GM12878 (cell line): ENCODE measurements around the gene SSNA1.

Experiments used
- HDAC2 ChIP-seq: fragments of 200-600 bp; sonication (generic); IDR thresholded peaks from 2 replicates; pipeline ENCODE4 v1.6.1; 2017
- NFYA ChIP-seq: IDR thresholded peaks from 2 replicates; pipeline ENCODE4 v1.6.1; 2011; ENCODE audit warnings: low read depth, mild to moderate bottlenecking, low read length, improper control_type of control experiment, borderline replicate concordance
- POLR2A ChIP-seq: IDR thresholded peaks from 2 replicates; pipeline ENCODE4 v1.6.1; 2011; ENCODE audit warnings: low read depth, mild to moderate bottlenecking, low read length
- RBBP5 ChIP-seq: fragments of 200-600 bp; sonication (generic); conservative IDR thresholded peaks from 2 replicates; pipeline ENCODE4 v1.6.1; 2016
- TF ChIP-seq, protein P1 (sequence below): fragments of 450-650 bp; IDR thresholded peaks from 2 replicates; pipeline ENCODE4 v1.6.1; 2018; ENCODE audit warnings: borderline replicate concordance, mild to moderate bottlenecking; ENCODE audit not compliant: partially characterized antibody
- TF ChIP-seq, protein P2 (sequence below), 3 experiments: IDR thresholded peaks in 2 of 3; conservative IDR thresholded peaks in 1 of 3; 2 replicates each; pipeline ENCODE4 v1.5.1; 2011; ENCODE audit warnings: low read depth in 3 of 3, low read length in 3 of 3, mild to moderate bottlenecking in 3 of 3, control low read depth in 2 of 3, moderate library complexity in 2 of 3, inconsistent platforms in 1 of 3, mixed read lengths in 1 of 3; ENCODE audit not compliant: control insufficient read depth in 2 of 3, insufficient read depth in 1 of 3; ENCODE audit errors: extremely low read depth in 1 of 3

DNA sequence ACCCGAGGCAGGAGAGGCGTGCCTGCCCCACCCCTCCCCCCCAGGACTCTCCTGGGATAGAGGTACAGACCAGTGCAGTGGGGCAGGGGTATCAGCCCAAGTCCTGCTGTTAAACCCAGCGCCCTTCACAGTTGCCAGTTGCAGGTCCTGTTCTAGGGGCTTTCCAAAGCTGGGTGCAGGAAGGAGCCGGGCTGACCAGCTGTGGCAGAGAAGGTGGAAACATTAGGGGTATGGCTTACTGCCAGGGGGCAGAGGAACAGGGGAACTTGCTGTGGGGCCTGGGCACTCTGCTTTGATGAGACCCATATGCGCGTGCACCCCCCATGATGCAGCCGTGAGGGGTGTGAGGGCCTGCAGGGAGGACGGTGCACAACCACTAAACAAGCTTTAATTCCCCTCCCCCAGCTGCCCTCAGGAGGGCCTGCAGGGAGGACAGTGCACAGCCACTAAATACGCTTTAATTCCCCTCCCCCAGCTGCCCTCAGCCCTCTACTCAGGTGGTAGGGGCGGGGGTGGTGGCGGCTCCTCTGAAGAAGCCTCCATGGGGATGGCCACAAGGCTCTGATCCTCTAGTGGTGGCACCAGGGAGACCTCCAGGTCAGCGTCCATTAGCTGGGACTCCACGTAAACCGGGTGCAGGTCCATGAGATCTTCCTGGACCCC, 17.9 kb upstream of the SSNA1 start:
- TF ChIP-seq POLR2A, result no peak
- TF ChIP-seq, protein P1, sequence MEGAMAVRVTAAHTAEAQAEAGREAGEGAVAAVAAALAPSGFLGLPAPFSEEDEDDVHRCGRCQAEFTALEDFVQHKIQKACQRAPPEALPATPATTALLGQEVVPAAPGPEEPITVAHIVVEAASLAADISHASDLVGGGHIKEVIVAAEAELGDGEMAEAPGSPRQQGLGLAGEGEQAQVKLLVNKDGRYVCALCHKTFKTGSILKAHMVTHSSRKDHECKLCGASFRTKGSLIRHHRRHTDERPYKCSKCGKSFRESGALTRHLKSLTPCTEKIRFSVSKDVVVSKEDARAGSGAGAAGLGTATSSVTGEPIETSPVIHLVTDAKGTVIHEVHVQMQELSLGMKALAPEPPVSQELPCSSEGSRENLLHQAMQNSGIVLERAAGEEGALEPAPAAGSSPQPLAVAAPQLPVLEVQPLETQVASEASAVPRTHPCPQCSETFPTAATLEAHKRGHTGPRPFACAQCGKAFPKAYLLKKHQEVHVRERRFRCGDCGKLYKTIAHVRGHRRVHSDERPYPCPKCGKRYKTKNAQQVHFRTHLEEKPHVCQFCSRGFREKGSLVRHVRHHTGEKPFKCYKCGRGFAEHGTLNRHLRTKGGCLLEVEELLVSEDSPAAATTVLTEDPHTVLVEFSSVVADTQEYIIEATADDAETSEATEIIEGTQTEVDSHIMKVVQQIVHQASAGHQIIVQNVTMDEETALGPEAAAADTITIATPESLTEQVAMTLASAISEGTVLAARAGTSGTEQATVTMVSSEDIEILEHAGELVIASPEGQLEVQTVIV, result no peak
- TF ChIP-seq, protein P2, sequence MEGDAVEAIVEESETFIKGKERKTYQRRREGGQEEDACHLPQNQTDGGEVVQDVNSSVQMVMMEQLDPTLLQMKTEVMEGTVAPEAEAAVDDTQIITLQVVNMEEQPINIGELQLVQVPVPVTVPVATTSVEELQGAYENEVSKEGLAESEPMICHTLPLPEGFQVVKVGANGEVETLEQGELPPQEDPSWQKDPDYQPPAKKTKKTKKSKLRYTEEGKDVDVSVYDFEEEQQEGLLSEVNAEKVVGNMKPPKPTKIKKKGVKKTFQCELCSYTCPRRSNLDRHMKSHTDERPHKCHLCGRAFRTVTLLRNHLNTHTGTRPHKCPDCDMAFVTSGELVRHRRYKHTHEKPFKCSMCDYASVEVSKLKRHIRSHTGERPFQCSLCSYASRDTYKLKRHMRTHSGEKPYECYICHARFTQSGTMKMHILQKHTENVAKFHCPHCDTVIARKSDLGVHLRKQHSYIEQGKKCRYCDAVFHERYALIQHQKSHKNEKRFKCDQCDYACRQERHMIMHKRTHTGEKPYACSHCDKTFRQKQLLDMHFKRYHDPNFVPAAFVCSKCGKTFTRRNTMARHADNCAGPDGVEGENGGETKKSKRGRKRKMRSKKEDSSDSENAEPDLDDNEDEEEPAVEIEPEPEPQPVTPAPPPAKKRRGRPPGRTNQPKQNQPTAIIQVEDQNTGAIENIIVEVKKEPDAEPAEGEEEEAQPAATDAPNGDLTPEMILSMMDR (IDR thresholded peaks at IDR 0.05 in 2 of 3, conservative IDR thresholded peaks at IDR 0.05 in 1 of 3; ENCODE audit: control insufficient read depth in 2 of 3, extremely low read depth in 1 of 3, insufficient read depth in 1 of 3, low read depth in 3 of 3, low read length in 3 of 3), result no peak
- no peak for TF ChIP-seq NFYA
- no peak for TF ChIP-seq RBBP5
- no peak for TF ChIP-seq HDAC2
